H1 (cell line): ENCODE measurements around the gene TAOK1. TPM values are rescaled to one million over a fixed set of nuclear protein-coding genes. Genes with fewer than 3 reads are reported as not detected.

Experiments used
- CTCF ChIA-PET: fragments of 300-600 bp; sonication (Branson Sonifier 250); formaldehyde crosslinking; loops from one replicate; lab custom pipeline; 2021; ENCODE audit not compliant: partially characterized antibody; lab: Charles Lee
- POLR2A ChIA-PET: fragments of 300-600 bp; sonication (Branson Sonifier 250); formaldehyde crosslinking; loops from one replicate; lab custom pipeline; 2021; ENCODE audit warnings: inconsistent platforms; ENCODE audit not compliant: partially characterized antibody; lab: Charles Lee
- DNase-seq, 2 experiments: peaks; one replicate each; pipeline versions ENCODE4 v3.0.0 to v3.0.0-alpha.2; 2010 to 2022; ENCODE audit warnings: low spot score in 2 of 2, low read depth in 1 of 2, mixed read lengths in 1 of 2
- FAIRE-seq: peaks from 2 replicates; lab custom pipeline; 2011; peaks lifted over from hg19 to GRCh38; lab: Jason Lieb, UNC
- H2AFZ ChIP-seq: 2 replicates; pipeline ENCODE4 v1.8.1; 2012; ENCODE audit warnings: low read length, inconsistent platforms
- H2AK5ac ChIP-seq: 2 replicates; pipeline ENCODE4 v1.6.1; 2013; ENCODE audit warnings: low read depth, low read length
- H2BK120ac ChIP-seq: replicated peaks from 2 replicates; pipeline ENCODE3; 2013; ENCODE audit warnings: low read depth, low read length, inconsistent platforms
- H2BK12ac ChIP-seq: 2 replicates; pipeline ENCODE4 v1.6.1; 2013; ENCODE audit warnings: low read depth, low read length
- H2BK15ac ChIP-seq: 2 replicates; pipeline ENCODE4 v1.6.1; 2013; ENCODE audit warnings: low read length
- H2BK20ac ChIP-seq: 2 replicates; pipeline ENCODE4 v1.6.1; 2013; ENCODE audit warnings: low read length
- H2BK5ac ChIP-seq: 2 replicates; pipeline ENCODE4 v1.6.1; 2013; ENCODE audit warnings: low read depth, low read length
- H3K14ac ChIP-seq: 2 replicates; pipeline ENCODE4 v1.6.1; 2013; ENCODE audit warnings: inconsistent platforms; ENCODE audit not compliant: insufficient read length
- H3K18ac ChIP-seq: 2 replicates; pipeline ENCODE4 v1.6.1; 2013; ENCODE audit warnings: low read length; ENCODE audit errors: extremely low read depth
- H3K23ac ChIP-seq: 2 replicates; pipeline ENCODE4 v1.6.1; 2013; ENCODE audit warnings: inconsistent platforms; ENCODE audit not compliant: insufficient read length
- H3K23me2 ChIP-seq: 2 replicates; pipeline ENCODE4 v1.6.1; 2013; ENCODE audit warnings: low read depth, low read length
- H3K27ac ChIP-seq: 2 replicates; pipeline ENCODE4 v1.6.1; 2011; ENCODE audit warnings: low read depth, low read length, inconsistent platforms
- H3K27me3 ChIP-seq, 4 experiments: replicated peaks in 1 of 4; 1 replicate in 1 of 4; 2 replicates in 3 of 4; pipeline versions ENCODE4 v1.6.1 to v1.8.1; 2011 to 2013; ENCODE audit warnings: low read length in 3 of 4, mild to moderate bottlenecking in 3 of 4, inconsistent platforms in 2 of 4, mixed read lengths in 2 of 4, moderate library complexity in 1 of 4; ENCODE audit not compliant: control insufficient read depth in 3 of 4, insufficient read depth in 3 of 4; ENCODE audit errors: extremely low read depth in 1 of 4
- H3K36me3 ChIP-seq, 4 experiments: 2 replicates each; pipeline versions ENCODE4 v1.6.1 to v1.8.1; 2011 to 2013; ENCODE audit warnings: mild to moderate bottlenecking in 4 of 4, low read length in 3 of 4, moderate library complexity in 2 of 4, control low read depth in 1 of 4, inconsistent platforms in 1 of 4; ENCODE audit not compliant: insufficient read depth in 4 of 4, control insufficient read depth in 2 of 4
- H3K4ac ChIP-seq: replicated peaks from 2 replicates; pipeline ENCODE3; 2013; ENCODE audit warnings: low read length, low read depth, mixed read lengths, inconsistent platforms; ENCODE audit not compliant: insufficient read length
- H3K4me1 ChIP-seq, 4 experiments: replicated peaks in 1 of 4; 1 replicate in 1 of 4; 2 replicates in 3 of 4; pipeline versions ENCODE4 v1.6.1 to v1.8.1; 2011 to 2013; ENCODE audit warnings: low read length in 3 of 4, inconsistent platforms in 2 of 4, mixed read lengths in 1 of 4; ENCODE audit not compliant: insufficient read depth in 4 of 4, control insufficient read depth in 3 of 4
- H3K4me2 ChIP-seq, 2 experiments: 2 replicates each; pipeline versions ENCODE4 v1.6.1 to v1.8.1; 2011 to 2013; ENCODE audit warnings: low read depth in 2 of 2, low read length in 2 of 2, control low read depth in 1 of 2, inconsistent platforms in 1 of 2, mild to moderate bottlenecking in 1 of 2; ENCODE audit not compliant: insufficient read depth in 1 of 2
- H3K4me3 ChIP-seq, 4 experiments: fragments of 200-600, 300-600 bp in 1 of 4; sonication (generic), shearing (Covaris generic), sonication (Bioruptor Twin) in 1 of 4; 2 replicates each; pipeline versions ENCODE4 v1.5.1 to v1.8.1; 2011 to 2016; ENCODE audit warnings: low read length in 4 of 4, low read depth in 3 of 4, control low read depth in 2 of 4, inconsistent platforms in 2 of 4, mild to moderate bottlenecking in 2 of 4, mixed read lengths in 1 of 4, moderate library complexity in 1 of 4; ENCODE audit not compliant: insufficient read depth in 2 of 4; ENCODE audit errors: extremely low read depth in 1 of 4
- H3K56ac ChIP-seq: replicated peaks from 2 replicates; pipeline ENCODE3; 2013; ENCODE audit warnings: low read depth, mild to moderate bottlenecking, mixed read lengths, low read length, inconsistent platforms; ENCODE audit not compliant: insufficient read length
- H3K79me1 ChIP-seq: 2 replicates; pipeline ENCODE4 v1.6.1; 2013; ENCODE audit warnings: low read depth, low read length, control low read depth
- H3K79me2 ChIP-seq, 2 experiments: 2 replicates each; pipeline versions ENCODE4 v1.6.1 to v1.8.1; 2012 to 2013; ENCODE audit warnings: low read length in 2 of 2, mild to moderate bottlenecking in 2 of 2, inconsistent platforms in 1 of 2; ENCODE audit not compliant: insufficient read depth in 2 of 2, control insufficient read depth in 1 of 2
- H3K9ac ChIP-seq, 4 experiments: replicated peaks in 1 of 4; 1 replicate in 1 of 4; 2 replicates in 3 of 4; pipeline versions ENCODE4 v1.6.1 to v1.8.1; 2011 to 2013; ENCODE audit warnings: low read depth in 3 of 4, low read length in 3 of 4, control low read depth in 2 of 4, mild to moderate bottlenecking in 2 of 4, moderate library complexity in 2 of 4, inconsistent platforms in 1 of 4; ENCODE audit errors: extremely low read depth in 1 of 4
- H3K9me3 ChIP-seq, 2 experiments: 2 replicates each; pipeline versions ENCODE4 v1.6.1 to v1.8.1; 2012 to 2013; ENCODE audit warnings: mild to moderate bottlenecking in 2 of 2, moderate library complexity in 2 of 2, control low read depth in 1 of 2, inconsistent platforms in 1 of 2, low read depth in 1 of 2, low read length in 1 of 2, mixed read lengths in 1 of 2; ENCODE audit not compliant: insufficient read depth in 2 of 2
- H4K20me1 ChIP-seq, 2 experiments: replicated peaks in 1 of 2; 2 replicates each; pipeline versions ENCODE3 to v1.8.1; 2011 to 2013; ENCODE audit warnings: inconsistent platforms in 2 of 2, low read length in 2 of 2, mild to moderate bottlenecking in 1 of 2; ENCODE audit not compliant: insufficient read depth in 2 of 2, control insufficient read depth in 1 of 2
- H4K5ac ChIP-seq: 2 replicates; pipeline ENCODE4 v1.6.1; 2013; ENCODE audit warnings: low read length, low read depth, mixed read lengths, inconsistent platforms; ENCODE audit not compliant: insufficient read length
- H4K8ac ChIP-seq: 2 replicates; pipeline ENCODE4 v1.8.0; 2013; ENCODE audit warnings: mild to moderate bottlenecking, moderate library complexity, low read length, inconsistent platforms; ENCODE audit not compliant: insufficient read depth; ENCODE audit errors: extremely low read depth
- H4K91ac ChIP-seq: replicated peaks from 2 replicates; pipeline ENCODE3; 2013; ENCODE audit warnings: low read length, mixed read lengths, inconsistent platforms; ENCODE audit not compliant: insufficient read length
- CREB1 ChIP-seq: IDR thresholded peaks from 2 replicates; pipeline ENCODE4 v1.6.1; 2012; ENCODE audit warnings: inconsistent platforms
- HDAC2 ChIP-seq, 2 experiments: fragments of 300-600 bp in 1 of 2; sonication (generic) in 1 of 2; IDR thresholded peaks; 2 replicates each; pipeline ENCODE4 v1.6.1; 2011 to 2012; ENCODE audit warnings: low read depth in 2 of 2, low read length in 2 of 2, mild to moderate bottlenecking in 2 of 2, moderate library complexity in 2 of 2, borderline replicate concordance in 1 of 2, inconsistent platforms in 1 of 2
- KDM4A ChIP-seq: IDR thresholded peaks from one replicate; pipeline ENCODE4 v1.7.1; 2012; ENCODE audit warnings: low read depth, mild to moderate bottlenecking, moderate library complexity, low read length, inconsistent platforms; ENCODE audit not compliant: severe bottlenecking
- RNF2 ChIP-seq: fragments of 200-900, 300-1000 bp; sonication (generic); IDR thresholded peaks from 2 replicates; pipeline ENCODE4 v1.7.1; 2016; ENCODE audit warnings: borderline replicate concordance, low read depth, mild to moderate bottlenecking, antibody characterized with exemption, low read length; ENCODE audit not compliant: poor library complexity, severe bottlenecking; ENCODE audit errors: missing control alignments
- SIN3A ChIP-seq, 2 experiments: IDR thresholded peaks in 1 of 2; conservative IDR thresholded peaks in 1 of 2; 2 replicates each; pipeline ENCODE4 v1.6.1; 2011 to 2012; ENCODE audit warnings: low read length in 2 of 2, improper control_type of control experiment in 1 of 2, low read depth in 1 of 2, mild to moderate bottlenecking in 1 of 2
- SIX5 ChIP-seq: IDR thresholded peaks from 2 replicates; pipeline ENCODE4 v1.6.1; 2011; ENCODE audit warnings: mild to moderate bottlenecking, low read depth, low read length
- WGBS, 2 experiments: shearing (Covaris generic) in 1 of 2; methylation state at CpG; one replicate each; pipeline versions ENCODE4 v1.1.6 to v1.1.7; 2013 to 2015; ENCODE audit warnings: low lambda C conversion rate in 2 of 2, mixed read lengths in 2 of 2, inconsistent platforms in 1 of 2, low coverage in 1 of 2, missing lambda C conversion rate in 1 of 2; ENCODE audit not compliant: insufficient replicate concordance in 2 of 2, insufficient coverage in 1 of 2, insufficient read length in 1 of 2; ENCODE audit errors: extremely low coverage in 1 of 2, missing lambda C conversion rate in 1 of 2; 5-methylcytosine and 5-hydroxymethylcytosine counted together
- polyA plus RNA-seq, 7 experiments: library from polyadenylated mRNA; depleted of rRNA in 3 of 7; stranded (reverse) in 5 of 7; unstranded in 2 of 7; fragments of >200 nt in 5 of 7; fragments of 200-250 nt in 2 of 7; gene quantifications; 1 replicate in 5 of 7; 2 replicates in 1 of 7; 4 replicates in 1 of 7; pipeline versions ENCODE4 v1.2.1 to v1.2.3, GENCODE V29; 2011 to 2013; ENCODE audit warnings: missing spikeins in 2 of 7, mixed read lengths in 2 of 7
- total RNA-seq: library from RNA; stranded (reverse); fragmentation: NEBNext Ultra II Directional; extraction: Animal tissue kit (Norgen Biotek cat#: 25700); gene quantifications from 2 replicates; pipeline ENCODE4 v1.2.1, GENCODE V29; 2021
- TF ChIP-seq, protein P1 (sequence below): IDR thresholded peaks from 2 replicates; pipeline ENCODE4 v1.6.1; 2012; ENCODE audit warnings: inconsistent platforms
- TF ChIP-seq, protein P2 (sequence below): IDR thresholded peaks from 2 replicates; pipeline ENCODE4 v1.6.1; 2012; ENCODE audit warnings: inconsistent platforms

The TAOK1 gene
- total and polyA plus RNA-seq, 2 of the 8 experiments (the other 6 are each of a cell fraction or from before 2014, with no cell fraction given), result 12.2 to 90.6 TPM

DNA sequence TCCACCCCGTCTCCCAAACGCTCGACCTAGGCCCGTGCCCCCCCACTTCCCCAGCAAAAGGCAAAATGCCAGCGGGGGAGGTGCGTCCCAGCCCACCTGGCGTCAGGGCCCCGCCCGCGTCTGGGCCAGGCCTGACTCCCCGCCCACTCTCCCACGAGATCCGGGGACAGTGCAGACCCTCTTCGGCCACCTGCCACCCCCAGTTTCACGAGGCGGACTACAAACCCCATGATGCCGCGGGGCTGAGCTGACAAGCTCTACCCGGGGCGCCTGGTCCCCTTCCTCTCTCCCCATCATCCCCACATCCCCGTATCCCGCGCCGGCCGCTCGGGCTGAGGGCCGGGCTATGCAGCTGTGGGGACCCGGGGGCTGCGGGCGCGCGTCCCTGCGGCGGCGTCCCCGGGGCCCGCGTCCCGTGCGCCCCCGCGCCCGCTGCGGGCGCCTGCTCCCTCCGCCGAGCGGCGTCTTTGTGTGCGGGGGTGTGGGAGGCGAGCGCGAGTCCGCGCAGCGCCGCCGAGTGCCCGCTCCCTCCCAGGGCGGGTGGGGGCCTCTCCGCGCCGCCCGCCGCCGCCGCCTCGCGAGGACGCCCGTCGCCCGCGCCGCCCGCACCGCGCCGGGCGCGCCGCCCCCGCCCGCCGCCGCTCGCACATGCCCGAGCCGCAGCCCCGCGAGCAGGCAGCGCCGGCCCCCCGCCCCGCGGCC lies 202.8 kb downstream of the TAOK1 start, which contains the start of gene ANKRD13B:
Gene ANKRD13B (plus strand): TSS at position 283 of the 702 bp plus-strand sequence. CDS start 490 bp downstream, outside the sequence.
- peak within 1 kb of the TSS; percentile 89; the same call in 1 of the 2 replicates for H3K18ac ChIP-seq
- no peak within 1 kb of the TSS for H2BK20ac ChIP-seq
- H2BK15ac ChIP-seq, result no peak within 1 kb of the TSS
- no peak within 1 kb of the TSS for H2BK120ac ChIP-seq
- H3K4ac ChIP-seq, result no peak within 1 kb of the TSS
- no peak within 1 kb of the TSS for H3K27ac ChIP-seq
- 3% methylated on average over 35 of the region's 96 CpGs; no CpG with 5 or more reads in 1 of the 2 experiments for WGBS, 2 experiments
- peak within 1 kb of the TSS; percentile 83; the same call in 1 of the 2 replicates for H2BK12ac ChIP-seq
- H4K8ac ChIP-seq, result peak within 1 kb of the TSS; percentile 63
- no peak within 1 kb of the TSS for H3K14ac ChIP-seq
- H2AK5ac ChIP-seq, result no peak within 1 kb of the TSS
- DNase-seq (peak in 1 of 2 experiments; percentile 85), FAIRE-seq (no peak)
- H3K79me1 ChIP-seq, result peaks cover 7% of the 10 kb centered on the region; the same call in 1 of the 2 replicates
- H4K5ac ChIP-seq, result peak within 1 kb of the TSS; percentile 25
- H3K4me2 ChIP-seq, result peak within 1 kb of the TSS; percentile 86 to 93
- peaks cover 0 to 33% of the 10 kb centered on the region in 2 experiments; a peak in 2 of 4 replicates for H3K79me2 ChIP-seq
- ChIA-PET POLR2A (interaction anchor here (1.2 to 3.6 kb wide), 11 partner anchors 12 to 337 kb away, joined by 4 to 30 read pairs (median 7); partner anchors contain the start of genes NUFIP2, TAOK1 and TP53I13), CTCF (interaction anchor here (1.2 to 5.0 kb wide), 8 partner anchors 13 to 336 kb away, joined by 3 to 167 read pairs (median 4); partner anchors contain the start of genes CORO6 and TP53I13)
- peak within 1 kb of the TSS; percentile 54 for H3K56ac ChIP-seq
- peaks cover 10 to 66% (median 45%) of the 10 kb centered on the region in 4 experiments for H3K4me1 ChIP-seq
- H3K23me2 ChIP-seq, result peaks cover 40% of the 10 kb centered on the region
- H3K23ac ChIP-seq, result no peak within 1 kb of the TSS
- H3K9me3 ChIP-seq, result no peaks in the 10 kb centered on the region
- peak within 1 kb of the TSS; percentile 38 to 83 (median 70) for H3K4me3 ChIP-seq
- peak within 1 kb of the TSS in 1 of 4 experiments; percentile 50; a peak in 2 of 7 replicates for H3K9ac ChIP-seq
- no peak within 1 kb of the TSS for H2AFZ ChIP-seq
- H4K20me1 ChIP-seq, result peaks cover 8 to 25% of the 10 kb centered on the region in 2 experiments
- H2BK5ac ChIP-seq, result peak within 1 kb of the TSS; percentile 44; the same call in 1 of the 2 replicates
- no peak within 1 kb of the TSS for H4K91ac ChIP-seq
- peaks cover 0 to 6% (median 5%) of the 10 kb centered on the region in 4 experiments; a peak in 2 of 7 replicates for H3K27me3 ChIP-seq
- no peaks in the 10 kb centered on the region for H3K36me3 ChIP-seq
- 0 out of 2 replicates have a peak, but pooled peaks have one; percentile 41 for TF ChIP-seq CREB1
- peak; percentile 44 for TF ChIP-seq SIX5
- no peak for TF ChIP-seq HDAC2 (IDR thresholded peaks at IDR 0.05; ENCODE audit: borderline replicate concordance in 1 of 2, low read depth in 2 of 2, low read length in 2 of 2)
- TF ChIP-seq RNF2, result no peak
- TF ChIP-seq KDM4A, result peak; percentile 26
- peak in 1 of 2 experiments; percentile 36; a peak in 1 of 4 replicates for TF ChIP-seq SIN3A (conservative IDR thresholded peaks at IDR 0.05 in 1 of 2, IDR thresholded peaks at IDR 0.05 in 1 of 2; ENCODE audit: low read depth in 1 of 2, low read length in 2 of 2)
- TF ChIP-seq, protein P1, sequence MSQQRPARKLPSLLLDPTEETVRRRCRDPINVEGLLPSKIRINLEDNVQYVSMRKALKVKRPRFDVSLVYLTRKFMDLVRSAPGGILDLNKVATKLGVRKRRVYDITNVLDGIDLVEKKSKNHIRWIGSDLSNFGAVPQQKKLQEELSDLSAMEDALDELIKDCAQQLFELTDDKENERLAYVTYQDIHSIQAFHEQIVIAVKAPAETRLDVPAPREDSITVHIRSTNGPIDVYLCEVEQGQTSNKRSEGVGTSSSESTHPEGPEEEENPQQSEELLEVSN, result 0 out of 2 replicates have a peak, but pooled peaks have one; percentile 4
- TF ChIP-seq, protein P2, sequence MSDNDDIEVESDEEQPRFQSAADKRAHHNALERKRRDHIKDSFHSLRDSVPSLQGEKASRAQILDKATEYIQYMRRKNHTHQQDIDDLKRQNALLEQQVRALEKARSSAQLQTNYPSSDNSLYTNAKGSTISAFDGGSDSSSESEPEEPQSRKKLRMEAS, result peak; percentile 28; the same call in 1 of the 2 replicates
